Measurements from ENCODE around the gene PIH1D1.

Gene PIH1D1

GRCh38 chr19:49415102-49415809, 36.4 kb downstream of the PIH1D1 start:
- DNase-seq, result no peak

- no peak for DNase-seq
Observed at GRCh38 chr19:49414256-49414655, 37.4 kb downstream of the PIH1D1 start.

DNA sequence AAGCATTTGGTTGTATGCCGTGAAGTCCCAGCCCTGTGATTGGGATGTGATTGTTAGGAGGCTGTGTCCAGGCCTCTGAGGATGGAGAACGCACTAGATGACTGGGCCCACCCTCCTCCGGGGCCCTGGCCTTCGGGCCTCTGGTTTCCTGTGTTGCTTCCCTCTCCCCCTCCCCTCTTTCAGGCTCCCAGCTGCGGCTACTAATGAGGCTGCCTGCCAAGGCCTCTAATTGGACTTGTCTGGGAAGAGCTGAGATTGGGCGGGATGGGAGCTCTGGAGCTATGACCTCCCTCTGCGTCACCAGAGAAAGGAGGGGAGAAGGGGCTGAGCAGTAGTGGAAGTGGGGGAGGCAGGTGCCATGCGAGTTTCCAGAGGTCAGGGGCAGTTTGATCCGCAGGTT, 38.3 kb downstream of the PIH1D1 start:
- DNase-seq, result no peak

- no peak for DNase-seq
Observed at GRCh38 chr19:49411681-49412326, 39.8 kb downstream of the PIH1D1 start.

- DNase-seq, result no peak
Observed at GRCh38 chr19:49409441-49410029, 42.1 kb downstream of the PIH1D1 start.

- DNase-seq, result no peak
Observed at GRCh38 chr19:49408816-49409440, 42.7 kb downstream of the PIH1D1 start.

GRCh38 chr19:49407482-49408015, 44.1 kb downstream of the PIH1D1 start:
- no peak for DNase-seq

DNA sequence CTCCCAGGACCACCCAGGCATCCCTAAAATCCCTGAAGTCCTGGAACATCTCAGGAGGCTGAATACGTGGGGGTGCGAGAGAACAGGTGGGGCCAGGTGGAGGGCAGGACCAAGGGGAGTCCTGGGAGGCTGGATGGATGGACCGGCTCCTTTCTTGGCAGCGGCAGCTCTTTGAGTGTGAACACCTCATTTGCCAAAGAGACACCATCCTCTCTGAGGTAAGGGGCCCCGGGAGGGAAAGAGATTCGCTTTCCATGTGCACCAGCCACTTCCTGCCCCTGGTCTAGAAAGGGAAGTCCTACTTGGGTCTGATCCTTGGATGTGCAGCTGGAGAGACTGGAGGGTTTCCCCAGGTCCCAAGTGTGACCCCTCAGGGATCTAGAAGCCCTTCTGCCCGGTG, 44.5 kb downstream of the PIH1D1 start:
- no peak for DNase-seq

DNA sequence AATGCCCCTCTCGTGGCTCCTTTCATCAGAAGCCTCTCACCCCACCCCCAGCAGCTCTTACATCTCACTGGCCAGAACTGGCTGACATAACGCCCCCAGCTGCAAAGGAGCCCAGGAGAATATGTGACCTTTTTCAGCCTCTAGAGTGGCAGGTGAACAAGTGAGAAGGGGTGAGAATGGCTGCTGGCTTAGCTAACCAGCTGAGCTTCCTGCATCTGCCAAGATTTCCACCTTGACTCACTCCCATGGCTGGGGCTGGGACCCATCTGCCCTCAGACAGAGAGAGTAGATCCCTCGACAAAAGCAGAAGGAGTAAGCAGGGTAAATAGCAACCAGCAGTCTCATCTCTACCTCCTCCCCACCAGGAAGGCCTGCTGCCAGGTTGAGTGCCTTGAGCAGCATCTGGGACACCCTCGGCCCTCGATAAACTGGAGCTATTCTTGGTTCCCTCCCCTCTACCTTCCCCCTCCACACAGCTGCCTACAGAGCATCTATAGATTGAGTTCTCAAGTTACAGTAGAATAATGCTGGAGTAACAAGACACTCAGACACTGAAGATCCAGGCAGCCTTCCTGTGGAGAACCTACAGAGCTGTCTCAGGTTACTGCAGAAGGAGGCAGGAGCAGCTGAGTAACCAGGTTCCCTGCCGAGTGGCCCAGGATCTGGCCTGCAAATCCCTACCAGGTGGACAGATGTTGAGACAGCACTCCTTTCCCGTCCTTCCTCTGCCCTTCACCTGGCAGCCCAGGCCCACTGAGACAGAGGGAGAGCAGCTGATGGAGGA, 48.0 kb downstream of the PIH1D1 start:
- no peak for DNase-seq

- DNase-seq, result no peak
Observed at GRCh38 chr19:49400029-49400428, 51.6 kb downstream of the PIH1D1 start.

DNA sequence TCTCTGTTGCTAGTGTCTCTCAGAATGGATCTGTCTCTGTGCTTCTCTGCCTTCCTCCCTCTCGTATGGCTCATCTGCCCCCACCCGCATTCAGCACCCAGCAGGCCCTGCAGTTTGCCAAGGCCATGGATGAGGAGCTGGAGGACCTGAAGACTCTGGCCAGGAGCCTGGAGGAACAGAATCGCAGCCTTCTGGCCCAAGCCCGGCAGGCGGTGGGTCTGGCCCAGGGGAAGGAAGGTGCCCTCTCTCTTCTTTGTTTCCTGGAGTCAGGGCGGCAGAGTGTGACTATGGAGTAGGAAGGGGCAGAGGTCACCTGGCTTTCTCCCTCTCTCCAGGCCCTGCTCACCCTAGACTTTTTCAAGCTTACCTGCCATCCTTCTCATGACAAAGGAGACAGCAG, 52.7 kb downstream of the PIH1D1 start:
- no peak for DNase-seq

DNA sequence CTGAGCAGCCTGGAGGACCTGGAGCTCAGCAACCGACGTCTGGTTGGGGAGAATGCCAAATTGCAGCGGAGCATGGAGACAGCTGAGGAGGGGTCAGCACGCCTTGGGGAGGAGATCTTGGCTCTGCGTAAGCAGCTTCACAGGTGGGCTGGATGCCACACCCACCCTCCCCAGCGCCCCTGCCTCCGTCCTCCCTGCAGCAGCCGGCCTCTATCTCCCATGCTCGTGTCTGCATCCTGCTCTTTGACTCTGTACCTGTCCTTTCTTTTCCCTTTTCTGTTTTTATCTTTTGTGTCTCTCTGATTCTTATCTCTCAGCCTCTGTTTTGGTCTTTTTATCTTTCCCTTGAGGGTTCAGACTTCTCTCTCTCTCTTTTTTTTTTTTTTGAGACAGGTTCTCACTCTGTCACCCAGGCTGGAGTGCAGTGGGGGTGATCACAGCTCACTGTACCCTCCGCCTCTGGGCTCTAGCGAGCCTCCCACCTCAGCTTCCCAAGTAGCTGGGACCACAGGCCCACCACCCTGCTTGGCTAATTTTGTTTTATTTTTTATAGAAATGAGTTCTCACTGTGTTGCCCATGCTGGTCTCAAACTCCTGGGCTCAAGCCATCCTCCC, 53.5 kb downstream of the PIH1D1 start:
- DNase-seq, result no peak

- DNase-seq, result no peak
Observed at GRCh38 chr19:49396738-49397505, 54.7 kb downstream of the PIH1D1 start.

Measured in NCI-H1048 (cell line).